Prostate gland (tissue), 2 donors: ENCODE data around the gene ANO6. TPM values are rescaled to one million over a fixed set of nuclear protein-coding genes. Genes with fewer than 3 reads are reported as not detected.

ENCODE experiments used
- DNase-seq: peaks from one replicate; pipeline ENCODE4 v3.0.0-alpha.2; 2019; ENCODE audit warnings: low spot score
- H3K27ac ChIP-seq, 2 donors: fragments of 200-600 bp; sonication (generic); 2 replicates each; pipeline ENCODE4 v1.5.1; 2017 to 2019
- H3K27me3 ChIP-seq: fragments of 200-600 bp; sonication (generic); replicated peaks from 2 replicates; pipeline ENCODE4 v1.5.1; 2019; ENCODE audit not compliant: insufficient read depth
- H3K36me3 ChIP-seq, 2 donors: fragments of 200-600 bp; sonication (generic); 1 replicate in 1 of 2; 2 replicates in 1 of 2; pipeline versions ENCODE4 v1.5.1 to v1.8.1; 2017 to 2019
- H3K4me1 ChIP-seq: fragments of 200-600 bp; sonication (generic); replicated peaks from 2 replicates; pipeline ENCODE4 v1.5.1; 2019
- H3K4me3 ChIP-seq, 2 donors: fragments of 200-600 bp; sonication (generic); 2 replicates each; pipeline ENCODE4 v1.5.1; 2017 to 2019
- H3K9me3 ChIP-seq: fragments of 200-600 bp; sonication (generic); 2 replicates; pipeline ENCODE4 v1.5.1; 2017
- CTCF ChIP-seq, 4 experiments: fragments of 200-600 bp in 2 of 4; fragments of 450-650 bp in 2 of 4; sonication (generic) in 2 of 4; IDR thresholded peaks; 1 replicate in 3 of 4; 2 replicates in 1 of 4; pipeline ENCODE4 v1.5.1; 2016 to 2019; ENCODE audit warnings: antibody characterized with exemption in 4 of 4, mild to moderate bottlenecking in 2 of 4, moderate library complexity in 2 of 4
- POLR2A ChIP-seq: fragments of 450-650 bp; IDR thresholded peaks from one replicate; pipeline ENCODE4 v1.6.1; 2016; ENCODE audit warnings: antibody characterized with exemption, mild to moderate bottlenecking
- POLR2AphosphoS5 ChIP-seq: sonication (generic); formaldehyde crosslinking; IDR thresholded peaks from one replicate; pipeline ENCODE4 v1.6.1; 2017; ENCODE audit warnings: antibody characterized with exemption
- WGBS: methylation state at CpG from one replicate; pipeline ENCODE4 v1.1.5; 2018; 5-methylcytosine and 5-hydroxymethylcytosine counted together
- intact Hi-C: fragments of 100-400 bp; cut with DNase I; formaldehyde crosslinking; loops from one replicate; pipeline ENCODE4 v1.14.2; 2022
- total RNA-seq, 2 donors: library from RNA; depleted of rRNA; stranded (reverse); fragments of >200 nt; gene quantifications; one replicate each; pipeline ENCODE4 v1.1.0, GENCODE V29; 2016

ANO6 gene
- total RNA-seq, 2 donors from 2014 or later = 36.8 to 78.8 TPM

GRCh38 chr12:45174595-45174994, 41.3 kb upstream of the ANO6 start:
- Histone ChIP-seq H3K27ac (no peak overlapping the region), H3K9me3 (no peaks in the 10 kb centered on the region), H3K4me3 (no peak overlapping the region), H3K4me1 (no peaks in the 10 kb centered on the region), H3K36me3 (no peaks in the 10 kb centered on the region), H3K27me3 (no peaks in the 10 kb centered on the region)
- DNase-seq = no peak
- WGBS = 98% methylated on average over 14 of the region's 14 CpGs
- intact Hi-C loops = no loop called here
- TF ChIP-seq CTCF (IDR thresholded peaks at IDR 0.05) (no peak), POLR2AphosphoS5 (no peak), POLR2A (no peak)

DNA sequence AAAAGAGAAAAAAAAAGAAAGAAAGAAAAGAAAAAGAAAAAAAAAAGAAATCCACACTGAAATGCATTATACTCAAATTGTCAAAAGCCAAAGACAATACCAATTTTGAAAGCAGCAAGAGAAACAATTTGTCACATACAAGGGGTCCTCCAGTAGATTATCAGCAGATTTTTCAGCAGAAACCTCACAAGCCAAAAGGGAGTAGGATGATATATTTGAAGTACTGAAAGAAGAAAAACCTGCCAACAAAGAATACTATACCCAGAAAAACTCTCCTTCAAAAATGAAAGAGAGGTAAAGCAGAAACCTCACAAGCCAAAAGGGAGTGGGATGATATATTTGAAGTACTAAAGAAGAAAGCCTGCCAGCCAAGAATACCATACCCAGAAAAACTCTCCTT, 37.1 kb upstream of the ANO6 start:
- intact Hi-C loops = no loop called here
- H3K27me3 ChIP-seq = no peaks in the 10 kb centered on the region
- no peak overlapping the region for H3K4me3 ChIP-seq
- no peaks in the 10 kb centered on the region for H3K9me3 ChIP-seq
- H3K27ac ChIP-seq = no peak overlapping the region
- no peaks in the 10 kb centered on the region for H3K4me1 ChIP-seq
- no peaks in the 10 kb centered on the region for H3K36me3 ChIP-seq
- TF ChIP-seq POLR2AphosphoS5 (no peak), POLR2A (no peak), CTCF (IDR thresholded peaks at IDR 0.05) (no peak)
- no peak for DNase-seq

GRCh38 chr12:45182511-45182910, 33.4 kb upstream of the ANO6 start:
- no peak for TF ChIP-seq POLR2AphosphoS5
- no peak for TF ChIP-seq CTCF (IDR thresholded peaks at IDR 0.05)
- TF ChIP-seq POLR2A = no peak
- intact Hi-C loops = loop anchor here (5.0 kb wide), 1 partner anchor 205 kb away; no protein-coding TSS in a partner anchor
- no peaks in the 10 kb centered on the region for H3K36me3 ChIP-seq

DNA sequence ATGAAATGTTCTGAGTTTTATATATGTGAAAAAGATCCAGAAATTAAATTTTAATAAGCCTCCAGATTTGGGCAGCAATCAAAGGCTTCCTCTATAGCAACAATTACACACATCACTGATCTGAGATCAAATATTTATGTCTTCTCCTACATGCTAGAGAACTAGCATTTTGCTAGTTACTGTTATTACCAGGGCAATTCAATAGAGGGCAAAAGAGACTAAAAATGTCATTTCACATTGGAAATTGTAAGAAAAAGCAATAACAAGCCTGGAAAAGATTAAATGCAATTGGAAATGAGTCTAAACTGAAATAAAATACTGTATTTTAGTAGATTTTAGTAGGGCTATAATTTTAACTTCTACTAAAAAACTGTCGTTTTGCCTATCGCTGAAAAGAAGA, 32.6 kb upstream of the ANO6 start:
- no peak overlapping the region for H3K27ac ChIP-seq
- no peaks in the 10 kb centered on the region for H3K36me3 ChIP-seq
- DNase-seq = no peak
- 61% methylated on average over 2 of the region's 2 CpGs for WGBS
- no peak overlapping the region for H3K4me3 ChIP-seq
- H3K4me1 ChIP-seq = no peaks in the 10 kb centered on the region
- TF ChIP-seq POLR2A = no peak
- TF ChIP-seq CTCF (IDR thresholded peaks at IDR 0.05) = peak in 2 of 4 experiments; percentile 22 to 23
- H3K9me3 ChIP-seq = no peaks in the 10 kb centered on the region
- no peaks in the 10 kb centered on the region for H3K27me3 ChIP-seq
- intact Hi-C loops = loop anchor here (5.0 kb wide), 1 partner anchor 204 kb away; no protein-coding TSS in a partner anchor

More at GRCh38 chr12:45182511-45182910, 33.4 kb upstream of the ANO6 start:
- H3K9me3 ChIP-seq = no peaks in the 10 kb centered on the region
- no peak overlapping the region for H3K4me3 ChIP-seq
- no peaks in the 10 kb centered on the region for H3K4me1 ChIP-seq
- no peak for DNase-seq
- H3K27me3 ChIP-seq = no peaks in the 10 kb centered on the region
- no peak overlapping the region for H3K27ac ChIP-seq

GRCh38 chr12:45184147-45184963, 31.5 kb upstream of the ANO6 start:
- H3K36me3 ChIP-seq = no peaks in the 10 kb centered on the region
- H3K27ac ChIP-seq = no peak overlapping the region
- intact Hi-C loops = loop anchor here (5.0 kb wide), 1 partner anchor 203 kb away; no protein-coding TSS in a partner anchor
- H3K4me3 ChIP-seq = no peak overlapping the region
- 80% methylated on average over 6 of the region's 6 CpGs for WGBS
- H3K4me1 ChIP-seq = no peaks in the 10 kb centered on the region
- DNase-seq = no peak
- no peaks in the 10 kb centered on the region for H3K9me3 ChIP-seq
- no peaks in the 10 kb centered on the region for H3K27me3 ChIP-seq
- no peak for TF ChIP-seq POLR2AphosphoS5
- no peak for TF ChIP-seq CTCF (IDR thresholded peaks at IDR 0.05)
- TF ChIP-seq POLR2A = no peak
